Activated CD4-positive, alpha-beta memory T cell treated with anti-CD3 and anti-CD28 coated beads, Interleukin-2, amount 10 ng/mL, durations not matched to agents 7 days and 5 days (primary cell): ENCODE measurements around the gene NCOR2. TPM values are rescaled to one million over a fixed set of nuclear protein-coding genes. Genes with fewer than 3 reads are reported as not detected.
A peak's percentile ranks its signal among the peaks of the same experiment; 100 is the strongest.

ENCODE experiments used
- CTCF ChIA-PET: fragments of 350-600 bp; sonication (Branson Sonifier 250); formaldehyde crosslinking; loops from one replicate; lab custom pipeline; 2021; ENCODE audit warnings: antibody characterized with exemption, inconsistent platforms; lab: Charles Lee
- POLR2A ChIA-PET: fragments of 350-600 bp; sonication (Branson Sonifier 250); formaldehyde crosslinking; loops from one replicate; lab custom pipeline; 2021; ENCODE audit warnings: antibody characterized with exemption; lab: Charles Lee
- DNase-seq: peaks from one replicate; pipeline ENCODE4 v3.0.0-alpha.2; 2020
- H3K27ac Mint-ChIP-seq: one replicate; pipeline ENCODE4 v1.8.0; 2021; ENCODE audit warnings: mild to moderate bottlenecking, mixed read lengths
- H3K27me3 Mint-ChIP-seq: one replicate; pipeline ENCODE4 v1.8.0; 2021; ENCODE audit warnings: mixed read lengths
- H3K36me3 Mint-ChIP-seq: one replicate; pipeline ENCODE4 v1.8.0; 2021; ENCODE audit warnings: low read depth, mixed read lengths
- H3K4me1 Mint-ChIP-seq: one replicate; pipeline ENCODE4 v1.8.0; 2021; ENCODE audit warnings: mixed read lengths
- H3K4me3 Mint-ChIP-seq: one replicate; pipeline ENCODE4 v1.8.0; 2021; ENCODE audit warnings: mild to moderate bottlenecking, mixed read lengths
- H3K9me3 Mint-ChIP-seq: one replicate; pipeline ENCODE4 v1.8.0; 2021; ENCODE audit warnings: mixed read lengths
- total RNA-seq, 2 experiments: library from RNA; stranded (reverse); gene quantifications; one replicate each; pipeline ENCODE4 v1.2.3, GENCODE V29; 2021

The NCOR2 gene
- total RNA-seq = 10 to 100 TPM; 88.9 to 90.8 TPM

DNA sequence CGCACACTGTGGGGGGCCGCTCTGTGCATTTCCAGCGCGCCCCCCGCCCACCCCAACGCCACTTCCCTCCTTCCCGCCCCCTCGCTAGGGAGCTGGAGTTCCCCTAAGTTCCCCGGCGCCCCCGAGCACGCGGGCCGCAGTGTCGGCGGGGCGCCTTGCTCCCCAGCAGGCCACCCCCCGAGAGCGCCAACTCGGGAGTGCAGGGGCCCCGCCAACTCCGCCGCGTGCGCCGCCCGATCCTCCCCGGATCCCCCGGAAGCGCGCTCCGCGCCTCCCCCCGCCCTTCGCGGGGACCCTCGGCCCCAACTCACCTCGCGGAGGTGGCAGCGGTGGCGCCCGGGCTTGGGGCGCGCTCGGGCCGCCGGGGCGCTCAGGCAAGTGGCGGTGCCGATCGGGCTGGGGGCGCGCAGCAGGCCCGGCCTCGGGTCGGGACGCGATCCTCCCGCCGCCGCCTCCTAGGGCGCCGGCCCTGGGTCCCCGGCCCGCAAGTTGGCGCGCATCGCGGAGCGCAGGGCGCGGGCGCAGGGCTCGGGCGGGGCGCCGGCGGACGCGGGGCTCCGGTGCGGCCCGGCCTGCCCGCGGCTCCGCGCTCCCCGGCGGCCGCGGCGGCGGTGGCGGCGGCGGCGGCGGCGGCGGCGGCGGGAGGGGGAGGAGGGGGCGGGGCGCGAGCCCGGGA, at the start of gene NCOR2:
NCOR2 (minus strand) TSS at position 616 of the 676 bp plus-strand sequence. CDS start 72,361 bp downstream, outside the sequence.
- CTCF ChIA-PET = interaction anchor here (1.5 to 1.7 kb wide), 2 partner anchors 198 to 207 kb away, joined by 3 to 5 read pairs; no protein-coding TSS in a partner anchor
- peak; percentile 55 for DNase-seq
- peaks cover 2% of the 10 kb centered on the region for H3K27me3 Mint-ChIP-seq
- H3K4me1 Mint-ChIP-seq = peaks cover 12% of the 10 kb centered on the region
- POLR2A ChIA-PET = interaction anchor here (1.2 to 3.2 kb wide), 8 partner anchors 11 to 350 kb away, joined by 3 to 16 read pairs (median 6); no protein-coding TSS in a partner anchor
- peak within 1 kb of the TSS; percentile 74 for H3K27ac Mint-ChIP-seq
- no peaks in the 10 kb centered on the region for H3K36me3 Mint-ChIP-seq
- H3K4me3 Mint-ChIP-seq = peak within 1 kb of the TSS; percentile 94
- no peaks in the 10 kb centered on the region for H3K9me3 Mint-ChIP-seq

- CTCF ChIA-PET = no interaction called here
- Mint-ChIP-seq H3K9me3 (peaks cover 1% of the 10 kb centered on the region), H3K4me3 (no peak overlapping the region), H3K27ac (no peak overlapping the region), H3K36me3 (no peaks in the 10 kb centered on the region), H3K4me1 (no peaks in the 10 kb centered on the region), H3K27me3 (no peaks in the 10 kb centered on the region)
- POLR2A ChIA-PET = no interaction called here
- no peak for DNase-seq
Observed at GRCh38 chr12:124616394-124617221, 49.2 kb upstream of the NCOR2 start.

- Mint-ChIP-seq H3K27ac (no peak overlapping the region), H3K4me3 (no peak overlapping the region), H3K4me1 (peaks cover under 1% of the 10 kb centered on the region)
Observed at GRCh38 chr12:124614512-124615292, 47.3 kb upstream of the NCOR2 start.

GRCh38 chr12:124613151-124613585, 45.8 kb upstream of the NCOR2 start:
- DNase-seq = no peak
- Mint-ChIP-seq H3K9me3 (peaks cover 1% of the 10 kb centered on the region), H3K4me3 (no peak overlapping the region), H3K36me3 (no peaks in the 10 kb centered on the region), H3K4me1 (peaks cover 15% of the 10 kb centered on the region), H3K27me3 (peaks cover 11% of the 10 kb centered on the region), H3K27ac (no peak overlapping the region)
- POLR2A ChIA-PET = no interaction called here
- CTCF ChIA-PET = no interaction called here

More at GRCh38 chr12:124614512-124615292, 47.3 kb upstream of the NCOR2 start:
- DNase-seq = no peak
- peaks cover 1% of the 10 kb centered on the region for H3K9me3 Mint-ChIP-seq
- no peaks in the 10 kb centered on the region for H3K36me3 Mint-ChIP-seq
- ChIA-PET CTCF (no interaction called here), POLR2A (no interaction called here)
- peaks cover 1% of the 10 kb centered on the region for H3K27me3 Mint-ChIP-seq

GRCh38 chr12:124612410-124612680, 44.9 kb upstream of the NCOR2 start:
- CTCF ChIA-PET = no interaction called here
- DNase-seq = no peak
- POLR2A ChIA-PET = no interaction called here
- Mint-ChIP-seq H3K27me3 (peaks cover 16% of the 10 kb centered on the region), H3K27ac (no peak overlapping the region), H3K4me1 (peaks cover 15% of the 10 kb centered on the region), H3K4me3 (no peak overlapping the region), H3K9me3 (peaks cover 1% of the 10 kb centered on the region), H3K36me3 (no peaks in the 10 kb centered on the region)

- POLR2A ChIA-PET = no interaction called here
- H3K27ac Mint-ChIP-seq = no peak overlapping the region
- peaks cover 19% of the 10 kb centered on the region for H3K27me3 Mint-ChIP-seq
Observed at GRCh38 chr12:124611559-124612409, 44.4 kb upstream of the NCOR2 start.

DNA sequence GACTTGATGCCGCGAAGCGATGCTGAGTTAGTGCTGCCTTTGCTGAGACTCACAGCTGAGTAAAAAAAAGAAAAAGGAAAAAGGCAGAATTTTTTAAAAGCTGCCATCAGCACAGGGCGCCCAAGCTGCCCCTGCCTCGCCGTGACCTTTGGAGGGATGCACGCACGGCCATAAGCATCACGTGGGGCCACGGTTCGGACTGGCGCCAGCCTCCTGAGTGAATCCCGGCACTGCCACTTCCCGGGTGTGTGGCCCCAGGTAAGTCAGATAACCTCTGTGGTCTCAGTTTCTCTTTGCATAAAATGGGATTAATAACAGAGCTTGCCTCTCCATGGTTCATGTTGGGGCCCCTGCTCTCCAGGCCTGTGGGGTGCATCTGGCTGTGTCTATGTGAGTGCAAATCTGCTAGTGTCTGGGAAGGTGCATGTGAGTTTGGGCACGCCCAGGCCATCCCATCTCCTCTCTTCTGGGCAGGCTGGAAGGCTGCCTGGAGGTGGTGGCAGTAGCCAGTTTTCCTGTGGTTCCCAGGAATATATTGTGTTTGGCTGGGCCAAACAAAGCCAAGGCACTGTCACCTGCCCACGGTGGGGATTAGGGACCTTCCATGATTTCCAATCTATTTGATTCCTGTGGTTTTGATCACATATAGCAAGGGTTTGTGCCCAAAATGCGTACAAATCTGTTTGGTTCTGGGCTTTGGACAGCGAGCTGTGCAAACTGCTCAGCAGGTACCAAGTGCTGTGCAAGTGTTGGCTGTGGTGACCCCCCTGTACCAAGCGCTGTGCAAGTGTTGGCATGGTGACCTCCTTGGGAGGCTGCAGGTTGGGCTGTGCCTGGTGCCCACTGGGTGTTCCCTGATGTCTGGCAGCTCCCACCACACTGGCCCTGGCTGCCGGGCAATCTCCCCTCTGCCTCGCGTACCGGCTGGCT, 43.5 kb upstream of the NCOR2 start:
- peaks cover 15% of the 10 kb centered on the region for H3K4me1 Mint-ChIP-seq
- no peaks in the 10 kb centered on the region for H3K36me3 Mint-ChIP-seq
- ChIA-PET CTCF (no interaction called here), POLR2A (no interaction called here)
- no peak for DNase-seq
- no peak overlapping the region for H3K27ac Mint-ChIP-seq
- H3K27me3 Mint-ChIP-seq = peaks cover 19% of the 10 kb centered on the region
- H3K4me3 Mint-ChIP-seq = no peak overlapping the region
- peaks cover 1% of the 10 kb centered on the region for H3K9me3 Mint-ChIP-seq

More at GRCh38 chr12:124611559-124612409, 44.4 kb upstream of the NCOR2 start:
- no peak for DNase-seq
- Mint-ChIP-seq H3K9me3 (peaks cover 1% of the 10 kb centered on the region), H3K4me3 (no peak overlapping the region), H3K36me3 (no peaks in the 10 kb centered on the region), H3K4me1 (peaks cover 15% of the 10 kb centered on the region)
- CTCF ChIA-PET = no interaction called here

DNA sequence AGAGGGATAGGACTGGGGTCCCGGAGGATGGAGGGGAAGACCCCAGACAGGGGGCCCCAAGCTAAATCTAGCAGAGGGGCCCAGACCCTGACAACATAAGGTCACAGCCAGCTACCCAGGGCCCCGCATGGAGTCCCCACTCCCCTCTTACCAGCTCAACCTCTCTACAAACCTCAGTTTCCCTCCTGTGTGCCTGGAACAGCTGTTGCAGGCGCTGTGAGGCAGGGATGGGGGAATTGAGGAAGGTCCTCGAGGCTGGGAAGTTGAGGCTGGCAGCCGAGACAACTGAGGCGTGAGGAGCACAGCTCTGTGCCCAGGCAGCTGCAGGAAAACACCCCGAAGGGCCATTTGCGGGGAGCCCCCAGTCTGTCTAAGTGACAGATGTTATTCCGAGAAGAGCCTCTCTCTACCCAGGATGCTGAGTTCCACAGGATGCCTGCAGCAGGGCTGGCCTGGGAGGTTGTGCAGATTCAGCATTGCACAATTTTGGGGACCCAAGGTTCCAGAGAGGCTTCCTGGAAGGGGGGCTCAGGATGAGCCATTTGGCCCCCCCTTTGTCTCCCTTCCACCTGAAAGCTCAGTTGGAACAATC, 42.7 kb upstream of the NCOR2 start:
- CTCF ChIA-PET = no interaction called here
- H3K4me3 Mint-ChIP-seq = no peak overlapping the region
- H3K9me3 Mint-ChIP-seq = peaks cover 1% of the 10 kb centered on the region

GRCh38 chr12:124609041-124609989, 41.9 kb upstream of the NCOR2 start:
- Mint-ChIP-seq H3K9me3 (peaks cover 1% of the 10 kb centered on the region), H3K36me3 (no peaks in the 10 kb centered on the region), H3K4me1 (peaks cover 15% of the 10 kb centered on the region), H3K27ac (no peak overlapping the region), H3K4me3 (peak overlapping the region; percentile 7), H3K27me3 (peaks cover 20% of the 10 kb centered on the region)
- ChIA-PET POLR2A (no interaction called here), CTCF (no interaction called here)
- peak; percentile 70 for DNase-seq

More for the DNA sequence above, 42.7 kb upstream of the NCOR2 start:
- Mint-ChIP-seq H3K27me3 (peaks cover 20% of the 10 kb centered on the region), H3K4me1 (peaks cover 15% of the 10 kb centered on the region), H3K27ac (no peak overlapping the region), H3K36me3 (no peaks in the 10 kb centered on the region)
- no peak for DNase-seq
- POLR2A ChIA-PET = no interaction called here

DNA sequence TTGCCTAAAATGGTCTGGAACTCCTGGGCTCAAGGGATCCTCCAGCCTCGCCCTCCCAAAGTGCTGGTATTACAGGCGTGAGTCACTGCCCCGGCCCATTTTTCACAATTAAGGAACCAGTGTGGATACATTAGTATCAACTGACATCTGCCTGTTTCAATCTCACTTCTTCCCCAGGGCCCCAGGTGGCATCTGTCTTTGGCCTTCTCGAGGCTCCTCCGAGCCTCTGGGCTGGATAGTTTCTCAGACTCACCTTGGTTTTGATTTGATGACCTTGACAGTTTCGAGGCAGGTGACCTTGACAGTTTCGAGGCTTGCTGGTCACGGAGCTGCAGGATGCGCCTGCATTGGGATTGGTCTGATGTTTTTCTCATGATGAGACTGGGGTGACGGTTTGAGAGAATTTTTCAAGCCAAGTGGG, 41.0 kb upstream of the NCOR2 start:
- ChIA-PET POLR2A (no interaction called here), CTCF (no interaction called here)
- peaks cover 21% of the 10 kb centered on the region for H3K27me3 Mint-ChIP-seq
- no peaks in the 10 kb centered on the region for H3K36me3 Mint-ChIP-seq
- no peak overlapping the region for H3K4me3 Mint-ChIP-seq
- peaks cover 15% of the 10 kb centered on the region for H3K4me1 Mint-ChIP-seq
- DNase-seq = no peak
- no peak overlapping the region for H3K27ac Mint-ChIP-seq
- peaks cover 1% of the 10 kb centered on the region for H3K9me3 Mint-ChIP-seq
